HepG2 (cell line): ENCODE measurements around the gene NUP62. TPM values are rescaled to one million over a fixed set of nuclear protein-coding genes. Genes with fewer than 3 reads are reported as not detected.
A peak's percentile ranks its signal among the peaks of the same experiment; 100 is the strongest.

Source experiments
- ATF7-NPFF ChIP-seq: sonication (generic); formaldehyde crosslinking; IDR thresholded peaks from 2 replicates; pipeline ENCODE4 v1.8.1; 2023; ENCODE audit warnings: mild to moderate bottlenecking, low read depth, missing genetic modification reagents, moderate library complexity
- BCL6 ChIP-seq: IDR thresholded peaks from 2 replicates; pipeline ENCODE4 v1.6.1; 2016; ENCODE audit warnings: missing genetic modification reagents, missing compliant biosample characterization
- CENPT ChIP-seq: sonication (generic); formaldehyde crosslinking; IDR thresholded peaks from 2 replicates; pipeline ENCODE4 v1.8.0; 2022; ENCODE audit warnings: low read depth, mild to moderate bottlenecking, moderate library complexity, missing genetic modification reagents
- NFKB2 ChIP-seq: sonication (generic); formaldehyde crosslinking; IDR thresholded peaks from 2 replicates; pipeline ENCODE4 v1.4.0; 2020; ENCODE audit warnings: missing genetic modification reagents, borderline replicate concordance
- NKX3-1 ChIP-seq: sonication (generic); formaldehyde crosslinking; IDR thresholded peaks from 2 replicates; pipeline ENCODE4 v1.5.0; 2020; ENCODE audit warnings: missing genetic modification reagents
- NR1H2 ChIP-seq: sonication (generic); formaldehyde crosslinking; IDR thresholded peaks from 2 replicates; pipeline ENCODE4 v1.8.1; 2022; ENCODE audit warnings: low read depth, missing genetic modification reagents, borderline replicate concordance
- PRPF4 ChIP-seq: fragments of 200-400 bp; formaldehyde crosslinking; IDR thresholded peaks from 2 replicates; pipeline ENCODE4 v1.6.1; 2016; ENCODE audit warnings: low read length, low read depth; ENCODE audit not compliant: poor library complexity, severe bottlenecking
- RORA ChIP-seq: sonication (generic); formaldehyde crosslinking; IDR thresholded peaks from 2 replicates; pipeline ENCODE4 v1.5.0; 2020; ENCODE audit warnings: mild to moderate bottlenecking, missing genetic modification reagents, moderate library complexity
- SP2 ChIP-seq: sonication (generic); formaldehyde crosslinking; IDR thresholded peaks from 2 replicates; pipeline ENCODE4 v1.5.1; 2020; ENCODE audit warnings: mild to moderate bottlenecking, missing genetic modification reagents
- SRY ChIP-seq: sonication (generic); formaldehyde crosslinking; IDR thresholded peaks from 2 replicates; pipeline ENCODE4 v1.8.0; 2022; ENCODE audit warnings: mild to moderate bottlenecking, missing genetic modification reagents
- TAF1 ChIP-seq: sonication (generic); formaldehyde crosslinking; IDR thresholded peaks from 2 replicates; pipeline ENCODE4 v1.4.0; 2020; ENCODE audit warnings: missing genetic modification reagents
- TARDBP ChIP-seq: sonication (generic); formaldehyde crosslinking; IDR thresholded peaks from 2 replicates; pipeline ENCODE4 v1.8.0; 2022; ENCODE audit warnings: mild to moderate bottlenecking, missing genetic modification reagents
- TP53 ChIP-seq: sonication (generic); formaldehyde crosslinking; conservative IDR thresholded peaks from 2 replicates; pipeline ENCODE4 v1.4.0; 2020; ENCODE audit warnings: missing genetic modification reagents
- YEATS4 ChIP-seq: sonication (generic); formaldehyde crosslinking; IDR thresholded peaks from 2 replicates; pipeline ENCODE4 v1.4.0; 2020; ENCODE audit warnings: missing genetic modification reagents, borderline replicate concordance
- ZBTB26 ChIP-seq: IDR thresholded peaks from 2 replicates; pipeline ENCODE4 v1.6.1; 2016; ENCODE audit warnings: missing compliant biosample characterization, missing genetic modification reagents, borderline replicate concordance
- ZBTB44 ChIP-seq: sonication (generic); formaldehyde crosslinking; IDR thresholded peaks from 2 replicates; pipeline ENCODE4 v1.4.0; 2020; ENCODE audit warnings: missing genetic modification reagents
- ZFP41 ChIP-seq: sonication (generic); formaldehyde crosslinking; IDR thresholded peaks from 2 replicates; pipeline ENCODE4 v1.4.0; 2020; ENCODE audit warnings: mild to moderate bottlenecking, missing genetic modification reagents, borderline replicate concordance
- ZGPAT ChIP-seq: IDR thresholded peaks from 2 replicates; pipeline ENCODE4 v1.6.1; 2016; ENCODE audit warnings: mild to moderate bottlenecking
- ZNF124 ChIP-seq: sonication (generic); formaldehyde crosslinking; IDR thresholded peaks from 2 replicates; pipeline ENCODE4 v1.4.0; 2020; ENCODE audit warnings: missing genetic modification reagents
- ZNF367 ChIP-seq: sonication (generic); formaldehyde crosslinking; IDR thresholded peaks from 2 replicates; pipeline ENCODE4 v1.4.0; 2020; ENCODE audit warnings: missing genetic modification reagents, borderline replicate concordance
- ZNF577 ChIP-seq: sonication (generic); formaldehyde crosslinking; IDR thresholded peaks from 2 replicates; pipeline ENCODE4 v1.4.0; 2020; ENCODE audit warnings: mild to moderate bottlenecking, low read depth, missing genetic modification reagents, borderline replicate concordance
- ZNF780A ChIP-seq: sonication (generic); formaldehyde crosslinking; IDR thresholded peaks from 2 replicates; pipeline ENCODE4 v1.8.0; 2022; ENCODE audit warnings: mild to moderate bottlenecking, missing genetic modification reagents, moderate library complexity
- polyA plus RNA-seq, 8 experiments: library from polyadenylated mRNA; depleted of rRNA in 3 of 8; stranded (reverse) in 7 of 8; unstranded in 1 of 8; fragments of >200 nt; fragmentation: Illumina TruSeq in 4 of 8; extraction: Trizol in 4 of 8; gene quantifications; 2 replicates each; pipeline versions ENCODE4 v1.2.1 to v1.2.3, GENCODE V29; 2011 to 2016; ENCODE audit warnings: low read depth in 4 of 8, missing spikeins in 1 of 8, mixed read lengths in 1 of 8; ENCODE audit not compliant: insufficient read depth in 1 of 8
- total RNA-seq, 5 experiments: library from RNA; depleted of rRNA; stranded (reverse); fragments of >200 nt; fragmentation: Illumina TruSeq; extraction: Trizol; gene quantifications; 2 replicates each; pipeline ENCODE4 v1.2.3, GENCODE V29; 2016; ENCODE audit warnings: low read depth in 1 of 5
- TF ChIP-seq, protein P1 (sequence below): sonication (generic); formaldehyde crosslinking; IDR thresholded peaks from 2 replicates; pipeline ENCODE4 v1.5.1; 2020; ENCODE audit warnings: mild to moderate bottlenecking, moderate library complexity, missing genetic modification reagents

The NUP62 gene
- total and polyA plus RNA-seq, 2 of the 13 experiments (the other 11 are each of a cell fraction or from before 2014, with no cell fraction given) = 16.5 to 41.5 TPM

GRCh38 chr19:49876422-49877019, 52.8 kb downstream of the NUP62 start (continued):
- TF ChIP-seq NR1H2 (CRISPR knock-in tag) = 0 out of 2 replicates have a peak, but pooled peaks have one; percentile 16
- peak; percentile 16; the same call in 1 of the 2 replicates for TF ChIP-seq NKX3-1 (CRISPR knock-in tag)
- peak; percentile 50; the same call in 1 of the 2 replicates for TF ChIP-seq NFKB2
- TF ChIP-seq TP53 (CRISPR knock-in tag) = peak; percentile 76; the same call in 1 of the 2 replicates
- TF ChIP-seq ZBTB26 = 0 out of 2 replicates have a peak, but pooled peaks have one; percentile 33
- peak; percentile 67 for TF ChIP-seq TARDBP
- 0 out of 2 replicates have a peak, but pooled peaks have one; percentile 16 for TF ChIP-seq ZBTB44 (CRISPR knock-in tag)
- no peak for TF ChIP-seq RORA
- peak; percentile 75 for TF ChIP-seq ZGPAT (CRISPR knock-in tag)
- TF ChIP-seq, protein P1, sequence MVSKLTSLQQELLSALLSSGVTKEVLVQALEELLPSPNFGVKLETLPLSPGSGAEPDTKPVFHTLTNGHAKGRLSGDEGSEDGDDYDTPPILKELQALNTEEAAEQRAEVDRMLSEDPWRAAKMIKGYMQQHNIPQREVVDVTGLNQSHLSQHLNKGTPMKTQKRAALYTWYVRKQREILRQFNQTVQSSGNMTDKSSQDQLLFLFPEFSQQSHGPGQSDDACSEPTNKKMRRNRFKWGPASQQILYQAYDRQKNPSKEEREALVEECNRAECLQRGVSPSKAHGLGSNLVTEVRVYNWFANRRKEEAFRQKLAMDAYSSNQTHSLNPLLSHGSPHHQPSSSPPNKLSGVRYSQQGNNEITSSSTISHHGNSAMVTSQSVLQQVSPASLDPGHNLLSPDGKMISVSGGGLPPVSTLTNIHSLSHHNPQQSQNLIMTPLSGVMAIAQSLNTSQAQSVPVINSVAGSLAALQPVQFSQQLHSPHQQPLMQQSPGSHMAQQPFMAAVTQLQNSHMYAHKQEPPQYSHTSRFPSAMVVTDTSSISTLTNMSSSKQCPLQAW (CRISPR knock-in tag) = peak; percentile 17; the same call in 1 of the 2 replicates
- no peak; the same call in 1 of the 2 replicates for TF ChIP-seq ZNF124 (CRISPR knock-in tag)
- no peak for TF ChIP-seq ZNF780A
- no peak for TF ChIP-seq PRPF4
- TF ChIP-seq ATF7-NPFF (CRISPR knock-in tag) = no peak; the same call in 1 of the 2 replicates
- TF ChIP-seq BCL6 = 0 out of 2 replicates have a peak, but pooled peaks have one; percentile 7
- peak; percentile 88 for TF ChIP-seq SP2
- TF ChIP-seq YEATS4 (CRISPR knock-in tag) = peak; percentile 50
- peak; percentile 66 for TF ChIP-seq TAF1
- no peak for TF ChIP-seq ZNF367 (CRISPR knock-in tag)
- no peak for TF ChIP-seq ZFP41
- TF ChIP-seq CENPT (CRISPR knock-in tag) = 0 out of 2 replicates have a peak, but pooled peaks have one; percentile 80
- 0 out of 2 replicates have a peak, but pooled peaks have one; percentile 39 for TF ChIP-seq SRY (CRISPR knock-in tag)
- no peak for TF ChIP-seq ZNF577
